SK-N-SH treated with all-trans-retinoic acid at 6 μM for 48 hours (cell line): Measurements from ENCODE around the gene TCAIM.
A peak's percentile ranks its signal among the peaks of the same experiment; 100 is the strongest.

Experiments used
- ATAC-seq: fragments of 200-7000 bp; cut with Tn5 transposase; 3 replicates; pipeline ENCODE4 v1.9.1; 2020; ENCODE audit warnings: mild to moderate bottlenecking, moderate library complexity
- ARNTL ChIP-seq: fragments of 450-650 bp; formaldehyde crosslinking; IDR thresholded peaks from 2 replicates; pipeline ENCODE4 v1.5.0; 2020; ENCODE audit warnings: low read depth, mild to moderate bottlenecking, moderate library complexity, borderline replicate concordance
- BACH2 ChIP-seq: fragments of 250-450 bp; sonication (Bioruptor Pico); IDR thresholded peaks from 2 replicates; pipeline ENCODE4 v1.9.0; 2021; ENCODE audit warnings: mild to moderate bottlenecking, borderline replicate concordance
- CSRNP3 ChIP-seq: fragments of 250-450 bp; sonication (Bioruptor Pico); IDR thresholded peaks from 2 replicates; pipeline ENCODE4 v1.5.1; 2021; ENCODE audit warnings: mild to moderate bottlenecking, moderate library complexity
- ESRRG ChIP-seq: fragments of 250-450 bp; sonication (Bioruptor Pico); IDR thresholded peaks from 2 replicates; pipeline ENCODE4 v1.6.1; 2021; ENCODE audit warnings: mild to moderate bottlenecking
- ISL1 ChIP-seq: fragments of 250-450 bp; sonication (Bioruptor Pico); IDR thresholded peaks from 2 replicates; pipeline ENCODE4 v2.1.2; 2022; ENCODE audit warnings: mild to moderate bottlenecking, moderate library complexity
- OSR1 ChIP-seq: fragments of 250-450 bp; sonication (Bioruptor Pico); IDR thresholded peaks from 2 replicates; pipeline ENCODE4 v1.8.0; 2022; ENCODE audit warnings: moderate library complexity, mild to moderate bottlenecking, inconsistent platforms
- PATZ1 ChIP-seq: fragments of 250-450 bp; sonication (Bioruptor Pico); IDR thresholded peaks from 2 replicates; pipeline ENCODE4 v1.8.0; 2020; ENCODE audit warnings: mild to moderate bottlenecking, moderate library complexity, borderline replicate concordance
- POU6F1 ChIP-seq: fragments of 250-450 bp; sonication (Bioruptor Pico); IDR thresholded peaks from 2 replicates; pipeline ENCODE4 v1.8.0; 2021; ENCODE audit warnings: low read depth, mild to moderate bottlenecking, moderate library complexity, borderline replicate concordance
- PPARA ChIP-seq: fragments of 250-450 bp; sonication (Bioruptor Pico); IDR thresholded peaks from 2 replicates; pipeline ENCODE4 v1.5.0; 2020; ENCODE audit warnings: mild to moderate bottlenecking, borderline replicate concordance
- RARB ChIP-seq: fragments of 250-450 bp; sonication (Bioruptor Pico); IDR thresholded peaks from 2 replicates; pipeline ENCODE4 v1.8.0; 2021; ENCODE audit warnings: mild to moderate bottlenecking, moderate library complexity
- SNAI2 ChIP-seq: fragments of 250-450 bp; sonication (Bioruptor Pico); IDR thresholded peaks from 2 replicates; pipeline ENCODE4 v1.5.0; 2020; ENCODE audit warnings: mild to moderate bottlenecking, moderate library complexity
- TCF4 ChIP-seq: fragments of 250-450 bp; sonication (Bioruptor Pico); IDR thresholded peaks from 2 replicates; pipeline ENCODE4 v1.8.0; 2021; ENCODE audit warnings: mild to moderate bottlenecking, moderate library complexity, borderline replicate concordance
- TOX ChIP-seq: fragments of 250-450 bp; sonication (Bioruptor Pico); IDR thresholded peaks from 2 replicates; pipeline ENCODE4 v1.8.0; 2021; ENCODE audit warnings: mild to moderate bottlenecking, moderate library complexity, borderline replicate concordance
- ZC3H10 ChIP-seq: fragments of 250-450 bp; sonication (Bioruptor Pico); IDR thresholded peaks from 2 replicates; pipeline ENCODE4 v1.5.1; 2021; ENCODE audit warnings: mild to moderate bottlenecking, moderate library complexity
- ZFP3 ChIP-seq: fragments of 250-450 bp; sonication (Bioruptor Pico); IDR thresholded peaks from 2 replicates; pipeline ENCODE4 v1.5.0; 2020; ENCODE audit warnings: mild to moderate bottlenecking, moderate library complexity
- ZFP30 ChIP-seq: fragments of 450-650 bp; formaldehyde crosslinking; IDR thresholded peaks from 2 replicates; pipeline ENCODE4 v1.5.0; 2022; ENCODE audit warnings: mild to moderate bottlenecking, moderate library complexity
- ZNF565 ChIP-seq: fragments of 450-650 bp; formaldehyde crosslinking; conservative IDR thresholded peaks from 2 replicates; pipeline ENCODE4 v1.5.0; 2020; ENCODE audit warnings: low read depth, mild to moderate bottlenecking, moderate library complexity
- ZNF70 ChIP-seq: fragments of 450-650 bp; formaldehyde crosslinking; IDR thresholded peaks from 2 replicates; pipeline ENCODE4 v1.5.0; 2020; ENCODE audit warnings: mild to moderate bottlenecking, moderate library complexity
- ZNF8 ChIP-seq: fragments of 450-650 bp; formaldehyde crosslinking; IDR thresholded peaks from 2 replicates; pipeline ENCODE4 v1.5.0; 2020; ENCODE audit warnings: mild to moderate bottlenecking, moderate library complexity
- TF ChIP-seq, protein P1 (sequence below): fragments of 250-450 bp; sonication (Bioruptor Pico); IDR thresholded peaks from 2 replicates; pipeline ENCODE4 v1.5.0; 2020; ENCODE audit warnings: mild to moderate bottlenecking, moderate library complexity
- TF ChIP-seq, protein P2 (sequence below): fragments of 250-450 bp; sonication (Bioruptor Pico); IDR thresholded peaks from 2 replicates; pipeline ENCODE4 v1.5.1; 2020; ENCODE audit warnings: low read depth, mild to moderate bottlenecking, moderate library complexity

Gene TCAIM

GRCh38 chr3:44429459-44429858 lies 90.9 kb downstream of the TCAIM start:
- TF ChIP-seq POU6F1 (CRISPR knock-in tag), result no peak
- no peak for TF ChIP-seq BACH2
- ATAC-seq, result no peak

GRCh38 chr3:44430466-44430865 lies 91.9 kb downstream of the TCAIM start:
- ATAC-seq, result no peak
- TF ChIP-seq POU6F1 (CRISPR knock-in tag) (no peak), OSR1 (CRISPR knock-in tag) (no peak), ZFP30 (CRISPR knock-in tag) (no peak), ZNF70 (no peak), PATZ1 (CRISPR knock-in tag) (no peak), RARB (CRISPR knock-in tag) (no peak), ISL1 (no peak), TCF4 (CRISPR knock-in tag) (no peak), ZNF565 (no peak), ZFP3 (CRISPR knock-in tag) (no peak), BACH2 (no peak), ZC3H10 (CRISPR knock-in tag) (no peak), PPARA (CRISPR knock-in tag) (no peak), ZNF8 (no peak), SNAI2 (CRISPR knock-in tag) (no peak), TOX (CRISPR knock-in tag) (no peak), CSRNP3 (no peak), ESRRG (CRISPR knock-in tag) (no peak)
- TF ChIP-seq, protein P1, sequence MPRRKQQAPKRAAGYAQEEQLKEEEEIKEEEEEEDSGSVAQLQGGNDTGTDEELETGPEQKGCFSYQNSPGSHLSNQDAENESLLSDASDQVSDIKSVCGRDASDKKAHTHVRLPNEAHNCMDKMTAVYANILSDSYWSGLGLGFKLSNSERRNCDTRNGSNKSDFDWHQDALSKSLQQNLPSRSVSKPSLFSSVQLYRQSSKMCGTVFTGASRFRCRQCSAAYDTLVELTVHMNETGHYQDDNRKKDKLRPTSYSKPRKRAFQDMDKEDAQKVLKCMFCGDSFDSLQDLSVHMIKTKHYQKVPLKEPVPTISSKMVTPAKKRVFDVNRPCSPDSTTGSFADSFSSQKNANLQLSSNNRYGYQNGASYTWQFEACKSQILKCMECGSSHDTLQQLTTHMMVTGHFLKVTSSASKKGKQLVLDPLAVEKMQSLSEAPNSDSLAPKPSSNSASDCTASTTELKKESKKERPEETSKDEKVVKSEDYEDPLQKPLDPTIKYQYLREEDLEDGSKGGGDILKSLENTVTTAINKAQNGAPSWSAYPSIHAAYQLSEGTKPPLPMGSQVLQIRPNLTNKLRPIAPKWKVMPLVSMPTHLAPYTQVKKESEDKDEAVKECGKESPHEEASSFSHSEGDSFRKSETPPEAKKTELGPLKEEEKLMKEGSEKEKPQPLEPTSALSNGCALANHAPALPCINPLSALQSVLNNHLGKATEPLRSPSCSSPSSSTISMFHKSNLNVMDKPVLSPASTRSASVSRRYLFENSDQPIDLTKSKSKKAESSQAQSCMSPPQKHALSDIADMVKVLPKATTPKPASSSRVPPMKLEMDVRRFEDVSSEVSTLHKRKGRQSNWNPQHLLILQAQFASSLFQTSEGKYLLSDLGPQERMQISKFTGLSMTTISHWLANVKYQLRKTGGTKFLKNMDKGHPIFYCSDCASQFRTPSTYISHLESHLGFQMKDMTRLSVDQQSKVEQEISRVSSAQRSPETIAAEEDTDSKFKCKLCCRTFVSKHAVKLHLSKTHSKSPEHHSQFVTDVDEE (CRISPR knock-in tag), result no peak
- TF ChIP-seq, protein P2, sequence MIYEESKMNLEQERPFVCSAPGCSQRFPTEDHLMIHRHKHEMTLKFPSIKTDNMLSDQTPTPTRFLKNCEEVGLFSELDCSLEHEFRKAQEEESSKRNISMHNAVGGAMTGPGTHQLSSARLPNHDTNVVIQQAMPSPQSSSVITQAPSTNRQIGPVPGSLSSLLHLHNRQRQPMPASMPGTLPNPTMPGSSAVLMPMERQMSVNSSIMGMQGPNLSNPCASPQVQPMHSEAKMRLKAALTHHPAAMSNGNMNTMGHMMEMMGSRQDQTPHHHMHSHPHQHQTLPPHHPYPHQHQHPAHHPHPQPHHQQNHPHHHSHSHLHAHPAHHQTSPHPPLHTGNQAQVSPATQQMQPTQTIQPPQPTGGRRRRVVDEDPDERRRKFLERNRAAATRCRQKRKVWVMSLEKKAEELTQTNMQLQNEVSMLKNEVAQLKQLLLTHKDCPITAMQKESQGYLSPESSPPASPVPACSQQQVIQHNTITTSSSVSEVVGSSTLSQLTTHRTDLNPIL (CRISPR knock-in tag), result no peak

DNA sequence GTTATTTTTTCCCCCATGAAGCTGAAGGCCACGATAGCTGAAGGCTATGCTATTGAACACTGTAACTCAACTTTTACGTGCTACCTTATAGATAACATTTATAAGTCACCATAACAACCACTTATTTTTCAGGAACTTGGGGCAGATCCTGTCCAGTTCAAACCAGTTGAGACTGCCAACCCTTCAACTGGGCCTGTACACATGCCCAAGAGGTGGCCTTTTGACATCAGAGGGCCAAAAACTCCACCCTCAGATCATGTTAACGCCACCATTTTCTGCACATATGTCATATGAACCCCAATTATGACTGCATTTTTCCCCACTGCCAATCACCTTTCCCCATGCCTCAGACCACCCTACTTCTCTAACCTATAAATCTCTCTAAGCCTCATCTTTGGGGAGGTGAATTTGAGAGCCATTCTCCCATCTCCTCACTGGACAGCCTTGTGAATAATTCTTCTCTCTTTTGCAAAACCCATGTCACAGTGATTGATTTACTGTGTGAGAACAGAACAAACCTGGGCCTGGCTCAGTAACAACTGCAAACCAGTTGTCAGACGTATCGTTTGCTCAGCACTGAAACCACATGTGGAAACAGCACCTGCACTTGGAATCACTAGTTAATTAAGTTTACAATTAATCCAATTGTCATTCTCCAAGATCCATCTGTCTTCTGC lies 96.4 kb downstream of the TCAIM start:
- ATAC-seq, result no peak

More for the DNA sequence above, 96.4 kb downstream of the TCAIM start:
- TF ChIP-seq ZC3H10 (CRISPR knock-in tag) (no peak), ARNTL (CRISPR knock-in tag) (no peak), SNAI2 (CRISPR knock-in tag) (no peak), ZNF565 (no peak), TCF4 (CRISPR knock-in tag) (peak; percentile 47; the same call in 1 of the 2 replicates), PATZ1 (CRISPR knock-in tag) (no peak), ESRRG (CRISPR knock-in tag) (no peak)
- TF ChIP-seq, protein P1 (CRISPR knock-in tag), result peak; percentile 38; the same call in 1 of the 2 replicates
